A673 (cell line): Measurements from ENCODE around the gene FAM3C. TPM values are rescaled to one million over a fixed set of nuclear protein-coding genes. Genes with fewer than 3 reads are reported as not detected.

ENCODE experiments used
- BruUV-seq: library from RNA; stranded (reverse); fragments of 400-500 nt; replicated peaks from 2 replicates; lab custom pipeline; 2021; lab: Mats Ljungman, UMichigan
- CTCF ChIA-PET: fragments of 300-600 bp; sonication (Branson Sonifier 250); formaldehyde crosslinking; loops from one replicate; lab custom pipeline; 2022; ENCODE audit warnings: antibody characterized with exemption; lab: Charles Lee
- POLR2A ChIA-PET: fragments of 300-600 bp; sonication (Branson Sonifier 250); formaldehyde crosslinking; loops from one replicate; lab custom pipeline; 2022; ENCODE audit warnings: antibody characterized with exemption; ENCODE audit not compliant: low non-redundant PET; lab: Charles Lee
- DNase-seq: peaks from one replicate; pipeline ENCODE4 v3.0.0-alpha.2; 2015; ENCODE audit warnings: low spot score
- H3K27ac ChIP-seq: fragments of 200-600 bp; sonication (generic); 2 replicates; pipeline ENCODE4 v1.5.1; 2016; ENCODE audit warnings: mixed run types, low read depth, mild to moderate bottlenecking, mixed read lengths, antibody characterized with exemption, low read length; ENCODE audit not compliant: poor library complexity, severe bottlenecking
- H3K27me3 ChIP-seq: fragments of 200-600 bp; sonication (generic); replicated peaks from 2 replicates; pipeline ENCODE4 v1.6.1; 2017; ENCODE audit warnings: mixed run types, low read depth, mild to moderate bottlenecking, mixed read lengths, antibody characterized with exemption, low read length; ENCODE audit not compliant: insufficient read depth, poor library complexity
- H3K36me3 ChIP-seq: fragments of 200-600 bp; sonication (generic); 2 replicates; pipeline ENCODE4 v1.6.1; 2016; ENCODE audit warnings: mixed run types, mild to moderate bottlenecking, mixed read lengths, antibody characterized with exemption, low read length; ENCODE audit not compliant: insufficient read depth, poor library complexity, severe bottlenecking
- H3K4me1 ChIP-seq: fragments of 200-600 bp; sonication (generic); 2 replicates; pipeline ENCODE4 v1.6.1; 2017; ENCODE audit warnings: mixed run types, mild to moderate bottlenecking, mixed read lengths, antibody characterized with exemption, low read length; ENCODE audit not compliant: insufficient read depth, poor library complexity, severe bottlenecking
- H3K4me3 ChIP-seq: fragments of 200-600 bp; sonication (generic); 2 replicates; pipeline ENCODE4 v1.5.1; 2016; ENCODE audit warnings: low read depth, mixed run types, mild to moderate bottlenecking, mixed read lengths, low read length; ENCODE audit not compliant: poor library complexity, severe bottlenecking
- H3K9me3 ChIP-seq: fragments of 200-600 bp; sonication (generic); 2 replicates; pipeline ENCODE4 v1.6.1; 2016; ENCODE audit warnings: mixed run types, low read depth, mild to moderate bottlenecking, mixed read lengths, antibody characterized with exemption, low read length; ENCODE audit not compliant: poor library complexity, severe bottlenecking
- CTCF ChIP-seq: fragments of 300-800, 200-600 bp; sonication (generic); conservative IDR thresholded peaks from 2 replicates; pipeline ENCODE4 v1.5.1; 2017; ENCODE audit warnings: low read depth, mild to moderate bottlenecking, antibody characterized with exemption, low read length, moderate library complexity, mixed read lengths
- EZH2 ChIP-seq: fragments of 200-600 bp; sonication (generic); IDR thresholded peaks from 2 replicates; pipeline ENCODE4 v1.6.1; 2017; ENCODE audit warnings: borderline replicate concordance, low read depth, mild to moderate bottlenecking, mixed read lengths, antibody characterized with exemption, low read length; ENCODE audit not compliant: poor library complexity, severe bottlenecking
- intact Hi-C: fragments of 100-400 bp; cut with micrococcal nuclease; formaldehyde crosslinking; loops from one replicate; pipeline ENCODE4 v1.10.0; 2022; ENCODE audit not compliant: unreplicated experiment
- total RNA-seq: library from RNA; stranded (reverse); gene quantifications from 2 replicates; pipeline ENCODE4 v1.2.3, GENCODE V29; 2021

FAM3C gene
- total RNA-seq, 1 experiment from 2014 or later: 33.0 TPM

DNA sequence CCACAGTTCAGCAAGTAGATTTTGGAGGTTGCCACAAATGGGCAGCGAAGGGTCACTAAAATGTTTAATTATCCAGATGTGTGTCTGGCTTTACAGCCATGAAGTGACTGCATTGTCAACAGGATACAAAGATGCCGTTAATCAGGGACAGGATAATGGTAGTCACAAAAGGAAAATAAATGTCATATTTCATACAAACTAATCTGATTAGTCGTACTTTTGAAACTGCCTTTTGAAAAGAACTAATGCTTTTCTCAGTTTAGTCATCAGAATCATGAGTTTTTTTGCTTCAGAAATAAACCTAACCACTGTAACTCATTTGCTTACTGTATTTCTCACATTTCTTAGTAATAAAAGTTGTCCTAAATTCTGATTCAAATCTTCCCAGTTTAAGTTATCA lies 89.5 kb downstream of the FAM3C start:
- Histone ChIP-seq H3K36me3 (no peaks in the 10 kb centered on the region), H3K27me3 (no peaks in the 10 kb centered on the region), H3K27ac (no peak overlapping the region), H3K9me3 (no peaks in the 10 kb centered on the region), H3K4me3 (no peak overlapping the region), H3K4me1 (no peaks in the 10 kb centered on the region)
- DNase-seq: no peak
- intact Hi-C loops: no loop called here
- ChIA-PET CTCF (no interaction called here), POLR2A (interaction anchor here (0.7 kb wide), 1 partner anchor 18 kb away, joined by 3 read pairs; no protein-coding TSS in a partner anchor)
- BruUV-seq: no TSS peak
- TF ChIP-seq CTCF (no peak), EZH2 (no peak)

DNA sequence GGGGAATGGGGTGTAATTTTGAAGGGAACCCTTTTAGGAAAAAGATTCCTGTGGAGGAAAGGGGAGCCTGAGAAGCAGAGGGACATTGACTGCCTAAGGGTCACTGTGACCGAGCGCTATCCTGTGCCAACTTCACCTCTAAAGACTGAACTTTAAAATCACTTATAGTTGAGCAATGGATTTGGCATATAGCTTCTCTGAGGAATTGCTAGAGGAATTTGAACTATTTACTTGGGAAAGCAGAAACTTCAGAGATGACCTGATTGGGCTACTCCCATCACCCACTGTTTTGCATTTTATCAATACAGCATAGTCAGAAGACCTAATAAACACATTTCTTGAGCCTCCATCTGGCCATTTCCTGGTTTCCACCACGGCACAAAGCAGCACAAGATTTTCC lies 91.0 kb downstream of the FAM3C start:
- TF ChIP-seq CTCF (no peak), EZH2 (no peak)
- no peaks in the 10 kb centered on the region for H3K36me3 ChIP-seq
- no peaks in the 10 kb centered on the region for H3K4me1 ChIP-seq
- POLR2A ChIA-PET: no interaction called here
- DNase-seq: no peak
- H3K27ac ChIP-seq: no peak overlapping the region
- H3K9me3 ChIP-seq: no peaks in the 10 kb centered on the region
- H3K27me3 ChIP-seq: no peaks in the 10 kb centered on the region
- intact Hi-C loops: no loop called here
- no peak overlapping the region for H3K4me3 ChIP-seq
- no TSS peak for BruUV-seq
- CTCF ChIA-PET: no interaction called here

DNA sequence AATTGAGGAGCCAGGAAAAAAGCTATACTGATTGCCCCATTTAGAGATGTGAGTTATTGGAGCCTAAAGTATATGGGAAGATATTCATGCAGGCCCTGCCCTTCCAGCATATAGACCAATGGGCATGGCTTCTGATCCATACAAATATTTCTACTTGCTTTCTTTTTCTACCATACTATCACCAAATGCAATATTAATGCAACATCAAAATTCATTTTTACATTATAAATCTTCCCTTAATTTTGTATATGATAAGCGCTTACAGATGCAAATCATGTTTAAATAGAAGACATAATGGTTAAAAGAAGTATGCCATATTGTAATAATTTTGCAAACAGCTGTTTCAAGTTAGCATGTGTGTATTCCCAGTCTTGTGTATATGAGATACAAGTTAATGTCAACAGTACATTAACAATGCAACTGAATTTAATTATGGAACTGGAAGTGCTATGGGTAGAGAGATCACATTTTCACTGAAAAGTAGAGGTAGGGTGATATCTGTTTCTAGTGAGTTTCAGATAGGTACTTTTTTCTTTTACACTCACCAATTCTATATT lies 91.9 kb downstream of the FAM3C start:
- intact Hi-C loops: no loop called here
- no peak for DNase-seq
- Histone ChIP-seq H3K27ac (no peak overlapping the region), H3K4me3 (no peak overlapping the region), H3K36me3 (no peaks in the 10 kb centered on the region), H3K4me1 (no peaks in the 10 kb centered on the region), H3K27me3 (no peaks in the 10 kb centered on the region), H3K9me3 (no peaks in the 10 kb centered on the region)
- TF ChIP-seq EZH2 (no peak), CTCF (no peak)
- CTCF ChIA-PET: no interaction called here
- no TSS peak for BruUV-seq
- POLR2A ChIA-PET: no interaction called here
